ENCODE data around the gene RIN3. TPM values are rescaled to one million over a fixed set of nuclear protein-coding genes. Genes with fewer than 3 reads are reported as not detected.

Gene RIN3
- total and polyA plus RNA-seq, 2 donors (not counting 3 experiments of a cell fraction or from before 2014, with no cell fraction given): 5.1 to 20.8 TPM

DNA sequence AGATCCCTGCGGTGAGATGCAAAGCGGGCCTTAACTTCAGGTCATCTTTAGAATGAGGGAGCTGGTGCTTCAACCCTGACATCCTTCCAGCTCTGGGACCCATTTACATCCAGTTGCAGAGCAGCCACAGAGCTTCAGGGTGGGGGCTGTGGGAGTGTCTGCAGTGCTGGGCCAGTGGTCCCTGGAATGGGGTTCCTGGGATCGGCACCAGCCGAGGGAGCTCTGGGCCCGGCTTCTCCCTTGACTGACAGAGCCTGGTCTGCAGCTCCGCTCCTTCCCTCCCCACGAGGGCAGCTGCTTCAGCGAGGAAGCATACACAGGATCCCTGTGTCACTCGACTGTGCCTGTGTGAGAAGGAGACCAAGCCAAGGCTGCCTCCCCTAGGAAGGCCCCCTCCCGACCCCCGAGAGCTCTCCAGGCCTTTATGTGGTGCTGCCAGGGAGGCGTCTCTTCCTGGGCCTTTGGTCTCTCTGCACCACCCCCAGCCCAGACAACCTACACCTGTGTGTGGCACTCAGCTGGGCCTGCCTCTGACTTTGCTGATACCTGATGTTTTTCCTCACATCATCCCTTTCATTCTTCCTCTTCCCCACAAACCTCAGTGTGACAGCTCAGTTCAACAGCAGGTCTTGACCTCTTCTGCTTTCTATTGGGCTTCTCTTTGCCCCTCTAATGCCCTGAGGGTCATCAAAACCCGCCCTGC, 48.1 kb upstream of the RIN3 start:
- H3K27me3 ChIP-seq (ENCODE audit: control insufficient read depth in 2 of 2, insufficient read depth in 2 of 2, low read length in 2 of 2): peaks cover 0 to 2% of the 10 kb centered on the region in 2 experiments
- peaks cover 14% of the 10 kb centered on the region for H3K4me1 ChIP-seq (ENCODE audit: control insufficient read depth, extremely low read depth, insufficient read depth, low read length)
- no peak overlapping the region for H3K4me2 ChIP-seq (ENCODE audit: insufficient read depth, low read length)
- no peaks in the 10 kb centered on the region for H3K9me3 ChIP-seq (replicated peaks; ENCODE audit: control insufficient read depth, insufficient read depth, low read length)
- H3K9me1 ChIP-seq (replicated peaks; ENCODE audit: control insufficient read depth, extremely low read depth, insufficient read depth, low read length): no peaks in the 10 kb centered on the region
- H3K36me3 ChIP-seq (ENCODE audit: control insufficient read depth in 2 of 2, extremely low read depth in 1 of 2, insufficient read depth in 2 of 2, low read length in 2 of 2): no peaks in the 10 kb centered on the region
- dilution Hi-C loops (cut with MboI; ENCODE audit: extremely low pct_ligation_motif_present, low sequenced_read_pairs): no loop called here
- TF ChIP-seq JUN (IDR thresholded peaks at IDR 0.05; ENCODE audit: borderline replicate concordance, insufficient read depth, insufficient read length, low read depth): no peak
- no peak for TF ChIP-seq EZH2 (IDR thresholded peaks at IDR 0.05; ENCODE audit: borderline replicate concordance, low read depth, low read length, severe bottlenecking)
- TF ChIP-seq POLR2A (IDR thresholded peaks at IDR 0.05; ENCODE audit: low read depth, low read length): no peak
- TF ChIP-seq FOS (IDR thresholded peaks at IDR 0.05; ENCODE audit: borderline replicate concordance, insufficient read depth, low read length): no peak
- TF ChIP-seq MYC (IDR thresholded peaks at IDR 0.05; ENCODE audit: low read depth, low read length): no peak
- TF ChIP-seq, protein P1, sequence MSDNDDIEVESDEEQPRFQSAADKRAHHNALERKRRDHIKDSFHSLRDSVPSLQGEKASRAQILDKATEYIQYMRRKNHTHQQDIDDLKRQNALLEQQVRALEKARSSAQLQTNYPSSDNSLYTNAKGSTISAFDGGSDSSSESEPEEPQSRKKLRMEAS (IDR thresholded peaks at IDR 0.05; ENCODE audit: insufficient read depth, insufficient read length): no peak
- H3K9ac ChIP-seq (replicated peaks; ENCODE audit: extremely low read depth, insufficient read depth, low read length): no peak overlapping the region
- DNase-seq (ENCODE audit: low read depth, low spot score) (no peak), FAIRE-seq (no peak)
- ChIA-PET POLR2A (no interaction called here), CTCF (no interaction called here)
- no peak overlapping the region for H3K27ac ChIP-seq (ENCODE audit: insufficient read depth, low read depth, low read length)
- H3K4me3 ChIP-seq (replicated peaks in 1 of 3; ENCODE audit: insufficient read depth in 1 of 3, low read depth in 1 of 3, low read length in 3 of 3): no peak overlapping the region
- no peaks in the 10 kb centered on the region for H3K79me2 ChIP-seq (ENCODE audit: control insufficient read depth, insufficient read depth, low read length)
- H2AFZ ChIP-seq (ENCODE audit: low read depth, low read length): no peak overlapping the region
- no TSS peak for BruUV-seq (replicated peaks)
- intact Hi-C loops (cut with micrococcal nuclease): no loop called here
- no peaks in the 10 kb centered on the region for H4K20me1 ChIP-seq (replicated peaks; ENCODE audit: control insufficient read depth, extremely low read depth, insufficient read depth, low read length)

GRCh38 chr14:92466059-92466458, 47.5 kb upstream of the RIN3 start:
- dilution Hi-C loops (cut with MboI; ENCODE audit: extremely low pct_ligation_motif_present, low sequenced_read_pairs) (no loop called here), intact Hi-C loops (cut with micrococcal nuclease) (no loop called here)
- no peaks in the 10 kb centered on the region for H3K9me3 ChIP-seq (replicated peaks; ENCODE audit: control insufficient read depth, insufficient read depth, low read length)
- no peak overlapping the region for H3K9ac ChIP-seq (replicated peaks; ENCODE audit: extremely low read depth, insufficient read depth, low read length)
- H3K4me1 ChIP-seq (ENCODE audit: control insufficient read depth, extremely low read depth, insufficient read depth, low read length): peaks cover 8% of the 10 kb centered on the region
- no peaks in the 10 kb centered on the region for H3K9me1 ChIP-seq (replicated peaks; ENCODE audit: control insufficient read depth, extremely low read depth, insufficient read depth, low read length)
- TF ChIP-seq, protein P1 (IDR thresholded peaks at IDR 0.05; ENCODE audit: insufficient read depth, insufficient read length): no peak
- TF ChIP-seq POLR2A (IDR thresholded peaks at IDR 0.05; ENCODE audit: low read depth, low read length) (no peak), EZH2 (IDR thresholded peaks at IDR 0.05; ENCODE audit: borderline replicate concordance, low read depth, low read length, severe bottlenecking) (no peak), FOS (IDR thresholded peaks at IDR 0.05; ENCODE audit: borderline replicate concordance, insufficient read depth, low read length) (no peak), MYC (IDR thresholded peaks at IDR 0.05; ENCODE audit: low read depth, low read length) (no peak), GATA2 (IDR thresholded peaks at IDR 0.05; ENCODE audit: insufficient read depth, insufficient read length, low read depth, low read length) (no peak), JUN (IDR thresholded peaks at IDR 0.05; ENCODE audit: borderline replicate concordance, insufficient read depth, insufficient read length, low read depth) (no peak), POLR2AphosphoS5 (IDR thresholded peaks at IDR 0.05; ENCODE audit: insufficient read depth, low read depth, low read length) (no peak)
- TF ChIP-seq, protein P2, sequence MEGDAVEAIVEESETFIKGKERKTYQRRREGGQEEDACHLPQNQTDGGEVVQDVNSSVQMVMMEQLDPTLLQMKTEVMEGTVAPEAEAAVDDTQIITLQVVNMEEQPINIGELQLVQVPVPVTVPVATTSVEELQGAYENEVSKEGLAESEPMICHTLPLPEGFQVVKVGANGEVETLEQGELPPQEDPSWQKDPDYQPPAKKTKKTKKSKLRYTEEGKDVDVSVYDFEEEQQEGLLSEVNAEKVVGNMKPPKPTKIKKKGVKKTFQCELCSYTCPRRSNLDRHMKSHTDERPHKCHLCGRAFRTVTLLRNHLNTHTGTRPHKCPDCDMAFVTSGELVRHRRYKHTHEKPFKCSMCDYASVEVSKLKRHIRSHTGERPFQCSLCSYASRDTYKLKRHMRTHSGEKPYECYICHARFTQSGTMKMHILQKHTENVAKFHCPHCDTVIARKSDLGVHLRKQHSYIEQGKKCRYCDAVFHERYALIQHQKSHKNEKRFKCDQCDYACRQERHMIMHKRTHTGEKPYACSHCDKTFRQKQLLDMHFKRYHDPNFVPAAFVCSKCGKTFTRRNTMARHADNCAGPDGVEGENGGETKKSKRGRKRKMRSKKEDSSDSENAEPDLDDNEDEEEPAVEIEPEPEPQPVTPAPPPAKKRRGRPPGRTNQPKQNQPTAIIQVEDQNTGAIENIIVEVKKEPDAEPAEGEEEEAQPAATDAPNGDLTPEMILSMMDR (IDR thresholded peaks at IDR 0.05; ENCODE audit: extremely low read depth in 1 of 2, insufficient read depth in 1 of 2, low read depth in 1 of 2, low read length in 2 of 2): no peak
- no TSS peak for BruUV-seq (replicated peaks)
- no peak overlapping the region for H2AFZ ChIP-seq (ENCODE audit: low read depth, low read length)
- no peaks in the 10 kb centered on the region for H3K79me2 ChIP-seq (ENCODE audit: control insufficient read depth, insufficient read depth, low read length)
- DNase-seq (ENCODE audit: low read depth, low spot score): no peak
- peaks cover 0 to 2% of the 10 kb centered on the region in 2 experiments for H3K27me3 ChIP-seq (ENCODE audit: control insufficient read depth in 2 of 2, insufficient read depth in 2 of 2, low read length in 2 of 2)
- no peak for FAIRE-seq
- CTCF ChIA-PET: interaction anchor here (1.0 to 1.1 kb wide), 2 partner anchors 14 to 58 kb away, joined by 3 read pairs; no protein-coding TSS in a partner anchor
- H3K4me2 ChIP-seq (ENCODE audit: insufficient read depth, low read length): no peak overlapping the region
- no peak overlapping the region for H3K27ac ChIP-seq (ENCODE audit: insufficient read depth, low read depth, low read length)
- H4K20me1 ChIP-seq (replicated peaks; ENCODE audit: control insufficient read depth, extremely low read depth, insufficient read depth, low read length): no peaks in the 10 kb centered on the region
- POLR2A ChIA-PET: no interaction called here
- no peak overlapping the region for H3K4me3 ChIP-seq (replicated peaks in 1 of 3; ENCODE audit: insufficient read depth in 1 of 3, low read depth in 1 of 3, low read length in 3 of 3)
- H3K36me3 ChIP-seq (ENCODE audit: control insufficient read depth in 2 of 2, extremely low read depth in 1 of 2, insufficient read depth in 2 of 2, low read length in 2 of 2): no peaks in the 10 kb centered on the region
